Measurements from ENCODE around the gene ATP5ME.

Gene ATP5ME

GRCh38 chr4:718460-718859 is 44.4 kb upstream of the ATP5ME start:
- H3K4me3 ChIP-seq (replicated peaks in 1 of 2; ENCODE audit: low read depth in 2 of 2, low read length in 2 of 2), result no peak overlapping the region
- no peak for DNase-seq (ENCODE audit: low read depth in 2 of 2)
- TF ChIP-seq, protein P1, sequence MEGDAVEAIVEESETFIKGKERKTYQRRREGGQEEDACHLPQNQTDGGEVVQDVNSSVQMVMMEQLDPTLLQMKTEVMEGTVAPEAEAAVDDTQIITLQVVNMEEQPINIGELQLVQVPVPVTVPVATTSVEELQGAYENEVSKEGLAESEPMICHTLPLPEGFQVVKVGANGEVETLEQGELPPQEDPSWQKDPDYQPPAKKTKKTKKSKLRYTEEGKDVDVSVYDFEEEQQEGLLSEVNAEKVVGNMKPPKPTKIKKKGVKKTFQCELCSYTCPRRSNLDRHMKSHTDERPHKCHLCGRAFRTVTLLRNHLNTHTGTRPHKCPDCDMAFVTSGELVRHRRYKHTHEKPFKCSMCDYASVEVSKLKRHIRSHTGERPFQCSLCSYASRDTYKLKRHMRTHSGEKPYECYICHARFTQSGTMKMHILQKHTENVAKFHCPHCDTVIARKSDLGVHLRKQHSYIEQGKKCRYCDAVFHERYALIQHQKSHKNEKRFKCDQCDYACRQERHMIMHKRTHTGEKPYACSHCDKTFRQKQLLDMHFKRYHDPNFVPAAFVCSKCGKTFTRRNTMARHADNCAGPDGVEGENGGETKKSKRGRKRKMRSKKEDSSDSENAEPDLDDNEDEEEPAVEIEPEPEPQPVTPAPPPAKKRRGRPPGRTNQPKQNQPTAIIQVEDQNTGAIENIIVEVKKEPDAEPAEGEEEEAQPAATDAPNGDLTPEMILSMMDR (IDR thresholded peaks at IDR 0.05; ENCODE audit: low read depth, low read length), result no peak

DNA sequence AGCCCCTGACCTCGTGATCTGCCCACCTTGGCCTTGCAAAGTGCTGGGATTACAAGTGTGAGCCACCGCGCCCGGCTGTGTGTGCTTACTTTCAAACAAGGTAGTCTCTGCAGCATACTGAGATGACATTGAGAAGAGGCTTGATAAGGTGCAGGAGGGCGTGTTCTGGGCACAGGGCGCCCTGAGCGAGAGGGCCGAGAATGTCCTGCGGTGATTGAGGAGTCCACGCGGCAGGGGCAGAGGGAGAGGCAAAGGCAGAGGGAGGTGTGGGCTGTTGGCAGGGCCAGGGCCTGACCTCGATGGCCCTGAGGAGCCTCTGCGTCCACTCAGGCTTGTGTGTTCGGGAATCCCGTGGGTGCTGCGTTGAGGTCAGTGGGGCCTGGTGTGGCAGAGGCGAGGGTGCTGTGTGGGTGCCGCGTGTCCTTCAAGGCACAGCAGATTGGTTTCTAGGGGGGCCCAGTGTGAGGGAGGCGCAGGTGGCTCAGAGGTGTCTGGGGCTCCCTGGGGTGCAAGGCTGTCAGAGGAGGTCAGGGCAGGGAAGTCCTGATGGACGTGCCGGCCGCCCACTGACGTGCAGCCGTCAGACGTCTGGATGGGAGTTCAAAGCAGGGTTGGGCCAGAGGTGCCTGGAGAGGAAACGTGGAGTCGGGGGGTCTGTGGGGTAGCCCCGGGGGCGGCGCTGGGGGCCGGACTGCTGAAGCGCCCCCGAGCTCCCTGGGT is 43.7 kb upstream of the ATP5ME start:
- no peak for DNase-seq (ENCODE audit: low read depth in 2 of 2)
- TF ChIP-seq, protein P1 (IDR thresholded peaks at IDR 0.05; ENCODE audit: low read depth, low read length), result no peak
- no peak overlapping the region for H3K4me3 ChIP-seq (replicated peaks in 1 of 2; ENCODE audit: low read depth in 2 of 2, low read length in 2 of 2)

DNA sequence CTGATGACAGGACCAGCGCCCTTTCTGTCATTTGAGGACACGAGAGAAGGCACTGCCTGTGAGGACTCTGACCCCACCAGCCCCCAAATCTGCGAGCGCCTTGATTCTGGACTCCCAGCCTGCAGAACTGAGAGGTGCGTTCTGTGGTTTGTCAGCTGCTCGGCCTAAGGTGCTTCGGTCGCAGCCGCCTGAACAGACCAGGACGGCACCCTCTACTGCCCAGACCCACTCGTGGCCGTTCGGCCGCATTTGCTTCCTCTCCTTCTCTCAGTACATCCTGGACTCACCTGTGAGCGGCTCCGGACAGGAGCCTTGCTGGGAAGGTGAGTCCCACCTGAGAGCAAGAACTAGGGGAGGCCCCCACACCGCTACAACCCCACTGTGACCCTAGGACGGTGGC is 40.0 kb upstream of the ATP5ME start:
- DNase-seq (ENCODE audit: low read depth in 2 of 2), result no peak
- no peak overlapping the region for H3K4me3 ChIP-seq (replicated peaks in 1 of 2; ENCODE audit: low read depth in 2 of 2, low read length in 2 of 2)
- TF ChIP-seq, protein P1 (IDR thresholded peaks at IDR 0.05; ENCODE audit: low read depth, low read length), result no peak

DNA sequence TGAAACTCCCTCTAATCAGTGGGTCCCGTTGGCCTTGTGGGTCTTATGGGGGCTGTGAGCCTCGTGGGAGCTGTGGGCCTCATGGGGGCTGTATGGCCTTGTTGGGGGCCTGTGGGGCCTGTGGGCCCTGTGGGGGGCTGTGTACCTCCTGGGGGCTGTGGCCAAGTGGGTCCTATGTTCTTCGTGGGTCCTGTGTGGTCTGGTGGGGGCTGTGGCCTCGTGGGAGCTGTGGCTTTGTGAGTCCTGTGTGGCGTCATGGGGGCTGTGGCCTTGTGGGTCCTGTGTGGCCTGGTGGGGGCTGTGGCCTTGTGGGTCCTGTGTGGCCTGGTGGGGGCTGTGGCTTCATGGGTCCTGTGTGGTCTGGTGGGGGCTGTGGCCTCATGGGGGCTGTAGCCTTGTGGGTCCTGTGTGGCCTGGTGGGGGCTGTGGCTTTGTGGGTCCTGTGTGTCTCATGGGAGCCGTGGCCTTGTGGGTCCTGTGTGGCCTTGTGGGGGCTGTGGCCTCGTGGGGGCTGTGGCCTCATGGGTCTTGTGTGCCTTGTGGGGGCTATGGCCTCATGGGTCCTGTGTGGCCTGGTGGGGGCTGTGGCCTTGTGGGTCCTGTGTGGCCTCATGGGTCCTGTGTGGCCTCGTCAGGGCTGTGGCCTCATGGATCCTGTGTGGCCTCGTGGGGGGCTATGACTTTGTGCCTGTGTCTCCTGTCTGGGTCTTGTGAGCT is 39.0 kb upstream of the ATP5ME start:
- DNase-seq (ENCODE audit: low read depth in 2 of 2), result no peak
- H3K4me3 ChIP-seq (replicated peaks in 1 of 2; ENCODE audit: low read depth in 2 of 2, low read length in 2 of 2), result no peak overlapping the region
- TF ChIP-seq, protein P1 (IDR thresholded peaks at IDR 0.05; ENCODE audit: low read depth, low read length), result no peak

DNA sequence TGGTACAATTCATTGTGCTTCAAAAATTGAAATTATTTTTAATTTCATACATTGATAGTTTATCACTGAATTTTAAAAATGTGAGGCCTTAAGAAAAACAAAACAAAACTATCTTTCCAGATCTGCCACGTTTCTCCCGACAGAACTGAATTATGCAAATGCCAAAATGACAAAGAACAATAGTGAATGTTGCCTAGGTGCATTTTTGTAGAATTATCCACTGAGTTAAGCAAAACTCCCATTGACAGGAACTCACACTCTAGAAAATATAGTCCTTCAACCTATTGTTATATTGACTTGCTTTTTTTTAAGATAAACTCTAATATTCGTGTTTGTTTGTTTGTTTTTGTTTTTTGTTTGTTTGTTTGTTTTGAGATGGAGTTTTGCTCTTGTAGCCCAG is 38.0 kb upstream of the ATP5ME start:
- H3K4me3 ChIP-seq (replicated peaks in 1 of 2; ENCODE audit: low read depth in 2 of 2, low read length in 2 of 2), result no peak overlapping the region
- no peak for DNase-seq (ENCODE audit: low read depth in 2 of 2)
- TF ChIP-seq, protein P1 (IDR thresholded peaks at IDR 0.05; ENCODE audit: low read depth, low read length), result no peak

DNA sequence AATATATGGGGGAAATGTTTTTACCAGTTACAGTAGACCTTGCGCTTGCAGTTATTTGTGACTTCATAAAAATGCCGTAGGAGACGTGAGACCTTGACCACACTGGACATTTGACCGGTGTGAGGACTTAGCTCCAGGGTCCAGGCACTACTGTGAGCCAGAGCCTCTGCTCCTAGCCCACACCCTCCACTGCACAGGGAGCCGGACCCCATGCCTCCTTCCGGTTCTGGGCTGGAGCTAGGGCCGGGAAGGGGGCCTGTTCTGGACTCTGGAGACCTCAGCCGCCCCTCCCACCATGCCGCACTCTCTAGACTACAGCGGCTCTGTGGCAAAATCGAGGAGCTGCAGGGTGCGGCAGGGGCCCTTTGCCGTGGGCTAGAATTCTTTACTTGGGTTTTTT is 36.8 kb upstream of the ATP5ME start:
- no peak for DNase-seq (ENCODE audit: low read depth in 2 of 2)
- TF ChIP-seq, protein P1 (IDR thresholded peaks at IDR 0.05; ENCODE audit: low read depth, low read length), result no peak
- H3K4me3 ChIP-seq (replicated peaks in 1 of 2; ENCODE audit: low read depth in 2 of 2, low read length in 2 of 2), result no peak overlapping the region

Data from cardiac fibroblast (primary cell).